ENCODE data around the gene NSD1. TPM values are rescaled to one million over a fixed set of nuclear protein-coding genes. Genes with fewer than 3 reads are reported as not detected.

NSD1 gene
- total and polyA plus RNA-seq, 2 of the 4 experiments (the other 2 are of a cell fraction): 7.7 to 31.0 TPM

- no peak overlapping the region for H3K18ac ChIP-seq (ENCODE audit: low read depth, low read length)
- peaks cover 5% of the 10 kb centered on the region for H3K36me3 ChIP-seq (ENCODE audit: control insufficient read depth, insufficient read depth, low read length)
- H3K4me1 ChIP-seq (ENCODE audit: control insufficient read depth, insufficient read depth, low read length): peaks cover 2% of the 10 kb centered on the region; the same call in 1 of the 2 replicates
- no peak overlapping the region for H3K27ac ChIP-seq (ENCODE audit: insufficient read depth, low read length)
- ChIA-PET POLR2A (ENCODE audit: unreplicated experiment) (no interaction called here), CTCF (no interaction called here)
- H4K8ac ChIP-seq (ENCODE audit: low read depth in 2 of 2, low read length in 2 of 2): no peak overlapping the region
- dilution Hi-C loops (cut with HindIII; ENCODE audit: low sequenced_read_pairs, unreplicated experiment) (no loop called here), in situ Hi-C loops (cut with MboI; ENCODE audit: low sequenced_read_pairs) (no loop called here), intact Hi-C loops (cut with micrococcal nuclease) (loop anchor here (5.0 kb wide), 1 partner anchor 34 kb away; no protein-coding TSS in a partner anchor)
- H3K27me3 ChIP-seq (ENCODE audit: control insufficient read depth, insufficient read depth, low read length): no peaks in the 10 kb centered on the region
- no peak overlapping the region for H2BK15ac ChIP-seq (ENCODE audit: low read depth, low read length)
- H3K14ac ChIP-seq (replicated peaks; ENCODE audit: low read depth, low read length): no peak overlapping the region
- H4K91ac ChIP-seq (ENCODE audit: insufficient read depth, low read depth, low read length): no peak overlapping the region
- H3K9me3 ChIP-seq (ENCODE audit: control insufficient read depth, insufficient read depth, low read length): no peaks in the 10 kb centered on the region
- no peak overlapping the region for H3K9ac ChIP-seq (ENCODE audit: low read depth, low read length)
- no peak overlapping the region for H3K4me3 ChIP-seq (ENCODE audit: insufficient read depth, low read depth, low read length)
- no peak overlapping the region for H2AK5ac ChIP-seq (ENCODE audit: low read depth, low read length)
- ATAC-seq (ENCODE audit: low read depth) (no peak), DNase-seq (no peak)
- H3K56ac ChIP-seq (ENCODE audit: extremely low read depth, insufficient read depth, low read length): no peak overlapping the region
- TF ChIP-seq MAFK (IDR thresholded peaks at IDR 0.05; ENCODE audit: low read depth, low read length): no peak
- TF ChIP-seq POLR2A (IDR thresholded peaks at IDR 0.05; ENCODE audit: low read depth, low read length): no peak
- TF ChIP-seq SMC3 (IDR thresholded peaks at IDR 0.05; ENCODE audit: low read depth, low read length): no peak
- TF ChIP-seq MXI1 (IDR thresholded peaks at IDR 0.05; ENCODE audit: borderline replicate concordance, low read depth, low read length): no peak
- TF ChIP-seq NFE2L2 (IDR thresholded peaks at IDR 0.05; ENCODE audit: low read depth, low read length): no peak
- TF ChIP-seq BHLHE40 (IDR thresholded peaks at IDR 0.05; ENCODE audit: low read depth, low read length): no peak
- no peak for TF ChIP-seq RAD21 (IDR thresholded peaks at IDR 0.05; ENCODE audit: low read length)
- TF ChIP-seq CHD1 (IDR thresholded peaks at IDR 0.05; ENCODE audit: low read depth, low read length): no peak
- TF ChIP-seq CTCF (conservative IDR thresholded peaks at IDR 0.05; ENCODE audit: low read depth, low read length): no peak
- TF ChIP-seq USF2 (IDR thresholded peaks at IDR 0.05; ENCODE audit: low read depth, low read length): no peak
- TF ChIP-seq RCOR1 (IDR thresholded peaks at IDR 0.05; ENCODE audit: insufficient replicate concordance, low read length): no peak
- no peak for TF ChIP-seq ELK1 (IDR thresholded peaks at IDR 0.05; ENCODE audit: borderline replicate concordance, low read depth, low read length)
- TF ChIP-seq MAZ (IDR thresholded peaks at IDR 0.05; ENCODE audit: borderline replicate concordance, low read depth, low read length): no peak
- no peak for TF ChIP-seq CEBPB (IDR thresholded peaks at IDR 0.05; ENCODE audit: low read depth, low read length)
- no peak for TF ChIP-seq FOS (IDR thresholded peaks at IDR 0.05; ENCODE audit: low read depth, low read length)
- no peak for TF ChIP-seq RFX5 (IDR thresholded peaks at IDR 0.05; ENCODE audit: low read depth, low read length)
- H2AFZ ChIP-seq (replicated peaks; ENCODE audit: low read length, poor library complexity): no peak overlapping the region
- H3K9me1 ChIP-seq (ENCODE audit: insufficient read depth, low read length): no peaks in the 10 kb centered on the region
- BruUV-seq (replicated peaks): no TSS peak
- H2BK5ac ChIP-seq (ENCODE audit: low read depth, low read length, poor library complexity, severe bottlenecking): no peak overlapping the region
- H2BK120ac ChIP-seq (ENCODE audit: low read depth, low read length): no peak overlapping the region
- no peak overlapping the region for H2BK20ac ChIP-seq (ENCODE audit: low read depth, low read length)
- no peak overlapping the region for H2AK9ac ChIP-seq (replicated peaks; ENCODE audit: low read depth, low read length, poor library complexity)
- no peak overlapping the region for H3K23ac ChIP-seq (ENCODE audit: low read depth, low read length)
- H3K79me1 ChIP-seq (ENCODE audit: low read depth in 1 of 2, low read length in 2 of 2): peaks cover 30 to 55% of the 10 kb centered on the region in 2 experiments
- no peak overlapping the region for H3K4me2 ChIP-seq (ENCODE audit: low read depth, low read length)
- peaks cover 3% of the 10 kb centered on the region; the same call in 1 of the 2 replicates for H4K20me1 ChIP-seq (ENCODE audit: insufficient read depth, low read length)
- no peak overlapping the region for H3K4ac ChIP-seq (ENCODE audit: low read depth, low read length)
- H4K5ac ChIP-seq (ENCODE audit: low read depth, low read length): no peak overlapping the region
- 100% methylated on average over 1 of the region's 6 CpGs; no CpG with 5 or more reads in 1 of the 2 experiments for WGBS, 2 experiments (ENCODE audit: extremely low coverage in 2 of 2, insufficient read length in 1 of 2)
Observed at GRCh38 chr5:177186645-177187044, 53.1 kb downstream of the NSD1 start.

Measured in IMR-90 (cell line).